SU-DHL-6 (cell line): ENCODE measurements around the gene USP6.

ENCODE experiments used
- EZH2phosphoT487 ChIP-seq: fragments of 200-600 bp; sonication (generic), shearing (Covaris generic); conservative IDR thresholded peaks from 2 replicates; pipeline ENCODE4 v1.6.1; 2018; ENCODE audit warnings: mild to moderate bottlenecking, antibody characterized with exemption, low read length, moderate library complexity, mixed read lengths
- TF ChIP-seq, protein P1 (sequence below): fragments of 200-600 bp; sonication (generic); IDR thresholded peaks from one replicate; pipeline ENCODE4 v1.5.1; 2017; ENCODE audit warnings: antibody characterized with exemption, mild to moderate bottlenecking, low read length, moderate library complexity; ENCODE audit not compliant: insufficient read depth, poor library complexity, severe bottlenecking

DNA sequence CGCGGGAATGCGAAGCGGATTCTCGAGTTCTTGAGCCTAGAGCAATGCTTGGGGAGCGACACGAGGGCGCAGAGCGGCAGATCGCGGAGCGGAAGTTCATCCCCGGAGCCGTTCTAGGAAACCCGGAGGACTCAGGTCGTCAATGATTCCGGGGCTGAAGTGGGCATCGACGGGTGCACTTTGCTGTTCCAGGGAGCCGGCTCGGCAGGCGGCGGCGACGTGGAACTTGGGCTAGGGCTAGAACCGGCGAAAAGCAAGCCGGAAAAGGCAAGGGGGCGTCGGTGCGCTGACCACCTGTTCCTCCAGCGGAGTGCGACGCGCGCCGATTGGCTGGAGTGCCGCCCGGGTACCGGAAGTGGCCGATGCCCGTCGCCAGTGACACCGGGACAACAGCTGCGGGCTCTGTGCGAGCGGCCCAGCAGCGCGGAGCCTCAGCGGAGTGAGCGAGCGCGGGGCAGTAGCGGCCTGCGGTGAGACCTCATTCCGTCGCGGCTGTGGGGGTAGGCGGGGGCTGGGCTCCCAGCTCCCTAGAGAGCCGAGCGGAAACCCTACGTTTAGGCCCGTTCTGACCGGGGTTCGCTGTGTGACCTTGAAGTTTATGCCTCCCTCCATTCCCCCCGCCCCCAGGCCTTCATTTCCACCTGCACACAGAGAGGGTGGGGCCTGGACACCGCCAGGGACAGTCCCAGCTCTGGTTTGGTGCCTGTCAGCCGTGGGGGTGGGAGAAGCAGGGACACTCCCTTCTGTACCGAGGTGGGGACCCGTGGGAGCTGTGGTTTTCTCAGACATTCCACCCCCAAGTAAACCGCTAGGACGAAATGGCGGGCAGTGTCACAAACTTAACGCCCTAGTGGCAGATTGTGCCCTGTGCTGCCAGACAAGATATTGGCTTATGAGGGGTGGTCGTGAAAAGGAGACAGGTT lies 37.5 kb upstream of the USP6 start, which contains the start of gene ZFP3:
- TF ChIP-seq, protein P1, sequence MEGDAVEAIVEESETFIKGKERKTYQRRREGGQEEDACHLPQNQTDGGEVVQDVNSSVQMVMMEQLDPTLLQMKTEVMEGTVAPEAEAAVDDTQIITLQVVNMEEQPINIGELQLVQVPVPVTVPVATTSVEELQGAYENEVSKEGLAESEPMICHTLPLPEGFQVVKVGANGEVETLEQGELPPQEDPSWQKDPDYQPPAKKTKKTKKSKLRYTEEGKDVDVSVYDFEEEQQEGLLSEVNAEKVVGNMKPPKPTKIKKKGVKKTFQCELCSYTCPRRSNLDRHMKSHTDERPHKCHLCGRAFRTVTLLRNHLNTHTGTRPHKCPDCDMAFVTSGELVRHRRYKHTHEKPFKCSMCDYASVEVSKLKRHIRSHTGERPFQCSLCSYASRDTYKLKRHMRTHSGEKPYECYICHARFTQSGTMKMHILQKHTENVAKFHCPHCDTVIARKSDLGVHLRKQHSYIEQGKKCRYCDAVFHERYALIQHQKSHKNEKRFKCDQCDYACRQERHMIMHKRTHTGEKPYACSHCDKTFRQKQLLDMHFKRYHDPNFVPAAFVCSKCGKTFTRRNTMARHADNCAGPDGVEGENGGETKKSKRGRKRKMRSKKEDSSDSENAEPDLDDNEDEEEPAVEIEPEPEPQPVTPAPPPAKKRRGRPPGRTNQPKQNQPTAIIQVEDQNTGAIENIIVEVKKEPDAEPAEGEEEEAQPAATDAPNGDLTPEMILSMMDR: no peak
- no peak for TF ChIP-seq EZH2phosphoT487
